Astrocyte (in vitro differentiated cells and primary cell): Measurements from ENCODE around the gene NUP54. TPM values are rescaled to one million over a fixed set of nuclear protein-coding genes. Genes with fewer than 3 reads are reported as not detected.

Source experiments
- DNase-seq: peaks from one replicate; pipeline ENCODE4 v3.0.0-alpha.2; 2010; ENCODE audit warnings: low read depth
- FAIRE-seq: peaks from 2 replicates; lab custom pipeline; 2011; peaks lifted over from hg19 to GRCh38; lab: Jason Lieb, UNC
- H2AFZ ChIP-seq: 2 replicates; pipeline ENCODE4 v1.6.0; 2012; ENCODE audit warnings: low read depth, low read length, inconsistent platforms
- H3K27ac ChIP-seq: 2 replicates; pipeline ENCODE4 v1.5.1; 2011; ENCODE audit warnings: low read depth, low read length, inconsistent platforms
- H3K27me3 ChIP-seq: 2 replicates; pipeline ENCODE4 v1.6.0; 2011; ENCODE audit warnings: low read length, inconsistent platforms; ENCODE audit not compliant: insufficient read depth
- H3K36me3 ChIP-seq: 2 replicates; pipeline ENCODE4 v1.5.1; 2011; ENCODE audit warnings: low read length, inconsistent platforms; ENCODE audit not compliant: insufficient read depth
- H3K4me1 ChIP-seq: 2 replicates; pipeline ENCODE4 v1.5.1; 2011; ENCODE audit warnings: low read length, inconsistent platforms; ENCODE audit not compliant: insufficient read depth
- H3K4me2 ChIP-seq: 2 replicates; pipeline ENCODE4 v1.6.0; 2012; ENCODE audit warnings: low read length, inconsistent platforms
- H3K4me3 ChIP-seq: 2 replicates; pipeline ENCODE4 v1.5.1; 2011; ENCODE audit warnings: low read depth, mild to moderate bottlenecking, low read length, inconsistent platforms; ENCODE audit not compliant: insufficient read depth
- H3K79me2 ChIP-seq: 2 replicates; pipeline ENCODE4 v1.6.0; 2012; ENCODE audit warnings: mild to moderate bottlenecking, low read length, inconsistent platforms; ENCODE audit not compliant: insufficient read depth
- H3K9ac ChIP-seq: 2 replicates; pipeline ENCODE4 v1.6.0; 2012; ENCODE audit warnings: mild to moderate bottlenecking, low read length, inconsistent platforms
- H3K9me3 ChIP-seq: 2 replicates; pipeline ENCODE4 v1.5.1; 2012; ENCODE audit warnings: low read depth, mild to moderate bottlenecking, low read length, inconsistent platforms; ENCODE audit not compliant: insufficient read depth
- H4K20me1 ChIP-seq: 2 replicates; pipeline ENCODE4 v1.6.0; 2012; ENCODE audit warnings: low read length, inconsistent platforms; ENCODE audit not compliant: insufficient read depth
- H3K27ac Mint-ChIP-seq: one replicate; pipeline ENCODE4 v1.8.0; 2021; ENCODE audit warnings: mild to moderate bottlenecking, mixed read lengths; ENCODE audit not compliant: unreplicated experiment
- H3K27me3 Mint-ChIP-seq: one replicate; pipeline ENCODE4 v1.8.0; 2021; ENCODE audit warnings: low read depth, mixed read lengths; ENCODE audit not compliant: unreplicated experiment
- H3K36me3 Mint-ChIP-seq: one replicate; pipeline ENCODE4 v1.8.0; 2021; ENCODE audit warnings: low read depth, mixed read lengths; ENCODE audit not compliant: unreplicated experiment
- H3K4me1 Mint-ChIP-seq: one replicate; pipeline ENCODE4 v1.8.0; 2021; ENCODE audit warnings: low read depth, mixed read lengths; ENCODE audit not compliant: unreplicated experiment
- H3K4me3 Mint-ChIP-seq: one replicate; pipeline ENCODE4 v1.8.0; 2021; ENCODE audit warnings: mild to moderate bottlenecking, moderate library complexity, mixed read lengths; ENCODE audit not compliant: unreplicated experiment
- H3K9me3 Mint-ChIP-seq: one replicate; pipeline ENCODE4 v1.8.0; 2021; ENCODE audit warnings: mild to moderate bottlenecking, mixed read lengths; ENCODE audit not compliant: unreplicated experiment
- EZH2 ChIP-seq: IDR thresholded peaks from 2 replicates; pipeline ENCODE4 v1.6.1; 2012; ENCODE audit warnings: mild to moderate bottlenecking, low read length, inconsistent platforms; ENCODE audit not compliant: insufficient read depth
- total RNA-seq: library from RNA; stranded (reverse); gene quantifications from 2 replicates; pipeline ENCODE4 v1.2.1, GENCODE V29; 2021
- TF ChIP-seq, protein P1 (sequence below): IDR thresholded peaks from 2 replicates; pipeline ENCODE4 v1.5.1; 2011; ENCODE audit warnings: low read depth, mild to moderate bottlenecking, inconsistent platforms, low read length, moderate library complexity; ENCODE audit not compliant: insufficient read depth

Gene NUP54
- total RNA-seq, 1 donor from 2014 or later = 34.2 TPM

DNA sequence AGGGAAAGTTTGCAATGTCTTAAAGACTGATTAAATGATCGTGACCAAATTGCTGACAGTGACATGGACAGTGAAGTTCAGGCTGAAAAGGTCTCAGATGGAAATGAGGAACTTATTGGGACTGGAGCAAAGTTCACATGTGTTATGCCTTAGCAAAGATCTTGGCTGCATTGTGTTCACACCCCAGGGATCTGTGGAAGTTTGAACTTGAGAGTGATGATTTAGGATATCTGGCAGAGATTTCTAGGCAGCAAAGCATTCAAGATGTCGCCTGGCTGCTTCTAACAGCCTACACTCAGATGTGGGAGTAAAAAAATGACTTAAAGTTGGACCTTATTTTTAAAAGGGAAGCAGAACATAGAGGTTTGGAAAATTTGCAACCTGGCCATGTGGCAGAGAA is 44.0 kb upstream of the NUP54 start:
- Histone ChIP-seq H3K36me3 (no peaks in the 10 kb centered on the region), H3K79me2 (peaks cover 30% of the 10 kb centered on the region), H3K4me2 (no peak overlapping the region), H3K4me3 (no peak overlapping the region), H2AFZ (no peak overlapping the region), H3K9me3 (no peaks in the 10 kb centered on the region), H3K27me3 (no peaks in the 10 kb centered on the region), H4K20me1 (peaks cover 15% of the 10 kb centered on the region), H3K4me1 (peaks cover 30% of the 10 kb centered on the region), H3K9ac (no peak overlapping the region), H3K27ac (no peak overlapping the region)
- no peak overlapping the region for H3K27ac Mint-ChIP-seq
- H3K36me3 Mint-ChIP-seq = peaks cover 37% of the 10 kb centered on the region
- no peak for FAIRE-seq
- H3K27me3 Mint-ChIP-seq = no peaks in the 10 kb centered on the region
- no peak for DNase-seq
- no peak overlapping the region for H3K4me3 Mint-ChIP-seq
- TF ChIP-seq, protein P1, sequence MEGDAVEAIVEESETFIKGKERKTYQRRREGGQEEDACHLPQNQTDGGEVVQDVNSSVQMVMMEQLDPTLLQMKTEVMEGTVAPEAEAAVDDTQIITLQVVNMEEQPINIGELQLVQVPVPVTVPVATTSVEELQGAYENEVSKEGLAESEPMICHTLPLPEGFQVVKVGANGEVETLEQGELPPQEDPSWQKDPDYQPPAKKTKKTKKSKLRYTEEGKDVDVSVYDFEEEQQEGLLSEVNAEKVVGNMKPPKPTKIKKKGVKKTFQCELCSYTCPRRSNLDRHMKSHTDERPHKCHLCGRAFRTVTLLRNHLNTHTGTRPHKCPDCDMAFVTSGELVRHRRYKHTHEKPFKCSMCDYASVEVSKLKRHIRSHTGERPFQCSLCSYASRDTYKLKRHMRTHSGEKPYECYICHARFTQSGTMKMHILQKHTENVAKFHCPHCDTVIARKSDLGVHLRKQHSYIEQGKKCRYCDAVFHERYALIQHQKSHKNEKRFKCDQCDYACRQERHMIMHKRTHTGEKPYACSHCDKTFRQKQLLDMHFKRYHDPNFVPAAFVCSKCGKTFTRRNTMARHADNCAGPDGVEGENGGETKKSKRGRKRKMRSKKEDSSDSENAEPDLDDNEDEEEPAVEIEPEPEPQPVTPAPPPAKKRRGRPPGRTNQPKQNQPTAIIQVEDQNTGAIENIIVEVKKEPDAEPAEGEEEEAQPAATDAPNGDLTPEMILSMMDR = no peak
- TF ChIP-seq EZH2 = no peak
- no peaks in the 10 kb centered on the region for H3K9me3 Mint-ChIP-seq
- H3K4me1 Mint-ChIP-seq = peaks cover 26% of the 10 kb centered on the region

DNA sequence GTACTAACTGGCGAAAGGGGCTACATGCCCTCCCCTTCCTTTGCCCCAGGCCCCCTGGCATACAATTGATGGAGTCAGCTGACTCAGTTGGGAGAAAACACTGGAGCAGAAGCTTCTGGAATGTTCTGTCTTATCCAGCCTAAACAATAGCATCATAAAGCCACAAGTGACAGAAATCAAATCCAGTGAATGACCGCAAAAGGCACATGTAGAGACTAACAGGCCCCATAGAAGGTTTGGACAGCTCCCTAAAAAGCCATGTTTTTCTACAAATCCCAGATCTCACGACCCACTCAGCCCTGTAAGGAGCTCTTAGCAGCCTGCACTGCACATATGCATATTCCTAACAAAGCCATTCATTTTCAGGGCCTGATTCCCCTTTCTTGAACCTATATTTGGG is 40.4 kb upstream of the NUP54 start:
- Histone ChIP-seq H3K27ac (no peak overlapping the region), H3K4me2 (no peak overlapping the region), H4K20me1 (peaks cover 35% of the 10 kb centered on the region), H3K9ac (no peak overlapping the region), H3K4me1 (peaks cover 3% of the 10 kb centered on the region), H3K4me3 (no peak overlapping the region), H3K9me3 (no peaks in the 10 kb centered on the region), H3K79me2 (peaks cover 28% of the 10 kb centered on the region), H2AFZ (no peak overlapping the region), H3K36me3 (peaks cover 3% of the 10 kb centered on the region), H3K27me3 (no peaks in the 10 kb centered on the region)
- Mint-ChIP-seq H3K9me3 (no peaks in the 10 kb centered on the region), H3K4me3 (no peak overlapping the region), H3K27me3 (no peaks in the 10 kb centered on the region), H3K4me1 (peaks cover 5% of the 10 kb centered on the region), H3K36me3 (peaks cover 37% of the 10 kb centered on the region), H3K27ac (no peak overlapping the region)
- DNase-seq = peak; percentile 6
- TF ChIP-seq, protein P1 = no peak
- TF ChIP-seq EZH2 = no peak
- no peak for FAIRE-seq

DNA sequence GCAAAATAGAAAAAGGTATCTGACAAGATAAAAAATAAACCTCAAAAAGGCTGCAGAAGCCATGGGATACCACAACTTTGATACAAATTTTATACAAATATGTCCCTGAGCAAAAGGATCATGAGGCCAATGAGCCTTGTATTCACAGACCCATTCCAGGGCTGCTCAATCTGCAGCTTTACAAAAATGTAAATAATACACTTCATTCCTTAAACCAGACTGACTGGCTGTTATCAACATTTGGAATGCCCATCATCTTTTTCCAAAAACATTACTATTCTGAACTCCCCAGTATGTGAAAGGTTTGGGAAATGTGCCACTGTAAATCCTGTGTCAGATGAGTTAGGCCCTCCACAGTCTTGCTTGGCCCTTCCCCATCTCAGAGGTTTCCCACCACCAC is 40.0 kb upstream of the NUP54 start:
- Mint-ChIP-seq H3K36me3 (peaks cover 35% of the 10 kb centered on the region), H3K9me3 (no peaks in the 10 kb centered on the region), H3K27ac (no peak overlapping the region), H3K4me3 (no peak overlapping the region), H3K4me1 (peaks cover 4% of the 10 kb centered on the region), H3K27me3 (no peaks in the 10 kb centered on the region)
- no peak for TF ChIP-seq EZH2
- TF ChIP-seq, protein P1 = no peak
- FAIRE-seq (no peak), DNase-seq (no peak)
- Histone ChIP-seq H3K4me2 (no peak overlapping the region), H3K9ac (no peak overlapping the region), H2AFZ (no peak overlapping the region), H3K4me3 (no peak overlapping the region), H3K9me3 (no peaks in the 10 kb centered on the region), H3K36me3 (peaks cover 3% of the 10 kb centered on the region), H4K20me1 (peaks cover 33% of the 10 kb centered on the region), H3K27me3 (no peaks in the 10 kb centered on the region), H3K79me2 (peaks cover 26% of the 10 kb centered on the region), H3K27ac (no peak overlapping the region), H3K4me1 (peaks cover 3% of the 10 kb centered on the region)
